GM23338 (cell line): ENCODE data around the gene STXBP5L.

Experiments
- CTCF ChIP-seq, 2 experiments: fragments of 200-600 bp in 1 of 2; sonication (generic) in 1 of 2; conservative IDR thresholded peaks; 2 replicates each; pipeline versions ENCODE4 v1.5.1 to v1.6.1; 2016 to 2017; ENCODE audit warnings: antibody characterized with exemption in 2 of 2, low read depth in 2 of 2, mild to moderate bottlenecking in 2 of 2, moderate library complexity in 1 of 2
- EZH2 ChIP-seq: fragments of 200-600 bp; sonication (generic); IDR thresholded peaks from one replicate; pipeline ENCODE4 v1.8.0; 2017; ENCODE audit warnings: antibody characterized with exemption, mild to moderate bottlenecking, low read depth; ENCODE audit not compliant: unreplicated experiment
- EZH2phosphoT487 ChIP-seq: fragments of 200-600 bp; sonication (generic); IDR thresholded peaks from one replicate; pipeline ENCODE4 v1.8.1; 2018; ENCODE audit warnings: antibody characterized with exemption; ENCODE audit not compliant: unreplicated experiment
- POLR2AphosphoS5 ChIP-seq: IDR thresholded peaks from 2 replicates; pipeline ENCODE4 v1.6.1; 2016; ENCODE audit warnings: antibody characterized with exemption, low read depth
- REST ChIP-seq: IDR thresholded peaks from one replicate; pipeline ENCODE4 v1.6.1; 2018; ENCODE audit warnings: antibody characterized with exemption; ENCODE audit not compliant: unreplicated experiment
- ZNF462 ChIP-seq: fragments of 250-450 bp; sonication (Bioruptor Pico); IDR thresholded peaks from 2 replicates; pipeline ENCODE4 v1.5.0; 2020; ENCODE audit warnings: mild to moderate bottlenecking, moderate library complexity

- no peak for TF ChIP-seq CTCF (conservative IDR thresholded peaks at IDR 0.05; ENCODE audit: low read depth in 2 of 2)
- no peak for TF ChIP-seq REST
- TF ChIP-seq ZNF462 (CRISPR knock-in tag): no peak
- TF ChIP-seq EZH2phosphoT487: no peak
- no peak for TF ChIP-seq POLR2AphosphoS5
- TF ChIP-seq EZH2: no peak
These were observed 559.1 kb downstream of the STXBP5L start for GRCh38 chr3:121467085-121467484.
